Activated CD8-positive, alpha-beta T cell treated with anti-CD3 and anti-CD28 coated beads for 36 hours (primary cell): ENCODE results near the gene PEX7. TPM values are rescaled to one million over a fixed set of nuclear protein-coding genes. Genes with fewer than 3 reads are reported as not detected.
"Not testable (repeated sequence)": the region's sequence is repeated elsewhere in the genome, so short reads cannot be mapped to it uniquely, and the experiment has no call there.

Experiments used
- ATAC-seq: fragments of 200-7000 bp; cut with Tn5 transposase; one replicate; pipeline ENCODE4 v1.10.0; 2021; ENCODE audit warnings: mild to moderate bottlenecking, moderate library complexity
- CTCF ChIA-PET: fragments of 350-600 bp; sonication (Branson Sonifier 250); formaldehyde crosslinking; loops from one replicate; lab custom pipeline; 2021; ENCODE audit warnings: antibody characterized with exemption; lab: Charles Lee
- POLR2A ChIA-PET: fragments of 350-600 bp; sonication (Branson Sonifier 250); formaldehyde crosslinking; loops from one replicate; lab custom pipeline; 2021; ENCODE audit warnings: antibody characterized with exemption; lab: Charles Lee
- DNase-seq: peaks from one replicate; pipeline ENCODE4 v3.0.0-alpha.2; 2020
- H3K27ac Mint-ChIP-seq: one replicate; pipeline ENCODE4 v1.8.0; 2021; ENCODE audit warnings: mild to moderate bottlenecking, mixed read lengths
- H3K27me3 Mint-ChIP-seq: one replicate; pipeline ENCODE4 v1.8.0; 2021; ENCODE audit warnings: mixed read lengths
- H3K36me3 Mint-ChIP-seq: one replicate; pipeline ENCODE4 v1.8.0; 2021; ENCODE audit warnings: low read depth, mixed read lengths
- H3K4me1 Mint-ChIP-seq: one replicate; pipeline ENCODE4 v1.8.0; 2021; ENCODE audit warnings: low read depth, mixed read lengths
- H3K4me3 Mint-ChIP-seq: one replicate; pipeline ENCODE4 v1.8.0; 2021; ENCODE audit warnings: mild to moderate bottlenecking, moderate library complexity, mixed read lengths
- H3K9me3 Mint-ChIP-seq: one replicate; pipeline ENCODE4 v1.8.0; 2021; ENCODE audit warnings: mixed read lengths
- intact Hi-C: fragments of 100-400 bp; cut with micrococcal nuclease; formaldehyde crosslinking; loops from one replicate; pipeline ENCODE4 v1.10.0; 2022
- total RNA-seq, 2 experiments: library from RNA; stranded (reverse); gene quantifications; one replicate each; pipeline ENCODE4 v1.2.3, GENCODE V29; 2021
- TF ChIP-seq, protein P1 (sequence below): fragments of 200-600 bp; IDR thresholded peaks from one replicate; pipeline ENCODE4 v1.8.0; 2022; ENCODE audit warnings: antibody characterized with exemption, mild to moderate bottlenecking

The PEX7 gene
- total RNA-seq, 2 experiments from 2014 or later: 4.5 to 6.0 TPM

DNA sequence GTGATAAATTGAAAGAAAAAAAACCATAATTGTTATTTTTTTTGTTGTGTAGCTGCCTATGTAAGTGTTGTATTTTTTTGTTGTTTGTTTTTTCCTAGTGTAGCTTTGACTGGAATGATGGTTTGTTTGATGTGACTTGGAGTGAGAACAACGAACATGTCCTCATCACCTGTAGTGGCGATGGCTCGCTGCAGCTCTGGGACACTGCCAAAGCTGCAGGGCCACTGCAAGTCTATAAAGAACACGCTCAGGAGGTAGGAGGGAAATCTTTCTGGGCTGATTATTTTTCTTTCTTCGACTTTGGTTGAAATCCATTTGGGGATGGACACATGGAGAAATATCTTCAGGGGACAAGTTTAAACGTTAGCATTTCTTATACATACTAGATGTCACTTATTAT lies 3.8 kb downstream of the PEX7 start:
- Mint-ChIP-seq H3K27me3 (no peaks in the 10 kb centered on the region), H3K4me1 (peaks cover 25% of the 10 kb centered on the region), H3K4me3 (no peak overlapping the region), H3K9me3 (peaks cover 6% of the 10 kb centered on the region), H3K36me3 (peaks cover 45% of the 10 kb centered on the region), H3K27ac (no peak overlapping the region)
- TF ChIP-seq, protein P1, sequence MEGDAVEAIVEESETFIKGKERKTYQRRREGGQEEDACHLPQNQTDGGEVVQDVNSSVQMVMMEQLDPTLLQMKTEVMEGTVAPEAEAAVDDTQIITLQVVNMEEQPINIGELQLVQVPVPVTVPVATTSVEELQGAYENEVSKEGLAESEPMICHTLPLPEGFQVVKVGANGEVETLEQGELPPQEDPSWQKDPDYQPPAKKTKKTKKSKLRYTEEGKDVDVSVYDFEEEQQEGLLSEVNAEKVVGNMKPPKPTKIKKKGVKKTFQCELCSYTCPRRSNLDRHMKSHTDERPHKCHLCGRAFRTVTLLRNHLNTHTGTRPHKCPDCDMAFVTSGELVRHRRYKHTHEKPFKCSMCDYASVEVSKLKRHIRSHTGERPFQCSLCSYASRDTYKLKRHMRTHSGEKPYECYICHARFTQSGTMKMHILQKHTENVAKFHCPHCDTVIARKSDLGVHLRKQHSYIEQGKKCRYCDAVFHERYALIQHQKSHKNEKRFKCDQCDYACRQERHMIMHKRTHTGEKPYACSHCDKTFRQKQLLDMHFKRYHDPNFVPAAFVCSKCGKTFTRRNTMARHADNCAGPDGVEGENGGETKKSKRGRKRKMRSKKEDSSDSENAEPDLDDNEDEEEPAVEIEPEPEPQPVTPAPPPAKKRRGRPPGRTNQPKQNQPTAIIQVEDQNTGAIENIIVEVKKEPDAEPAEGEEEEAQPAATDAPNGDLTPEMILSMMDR: no peak
- CTCF ChIA-PET: interaction anchor here (0.9 to 1.4 kb wide), 5 partner anchors 12 to 187 kb away, joined by 3 read pairs; partner anchors contain the start of genes MAP3K5 and SLC35D3
- POLR2A ChIA-PET: no interaction called here
- ATAC-seq: no peak
- DNase-seq: no peak
- intact Hi-C loops: no loop called here

DNA sequence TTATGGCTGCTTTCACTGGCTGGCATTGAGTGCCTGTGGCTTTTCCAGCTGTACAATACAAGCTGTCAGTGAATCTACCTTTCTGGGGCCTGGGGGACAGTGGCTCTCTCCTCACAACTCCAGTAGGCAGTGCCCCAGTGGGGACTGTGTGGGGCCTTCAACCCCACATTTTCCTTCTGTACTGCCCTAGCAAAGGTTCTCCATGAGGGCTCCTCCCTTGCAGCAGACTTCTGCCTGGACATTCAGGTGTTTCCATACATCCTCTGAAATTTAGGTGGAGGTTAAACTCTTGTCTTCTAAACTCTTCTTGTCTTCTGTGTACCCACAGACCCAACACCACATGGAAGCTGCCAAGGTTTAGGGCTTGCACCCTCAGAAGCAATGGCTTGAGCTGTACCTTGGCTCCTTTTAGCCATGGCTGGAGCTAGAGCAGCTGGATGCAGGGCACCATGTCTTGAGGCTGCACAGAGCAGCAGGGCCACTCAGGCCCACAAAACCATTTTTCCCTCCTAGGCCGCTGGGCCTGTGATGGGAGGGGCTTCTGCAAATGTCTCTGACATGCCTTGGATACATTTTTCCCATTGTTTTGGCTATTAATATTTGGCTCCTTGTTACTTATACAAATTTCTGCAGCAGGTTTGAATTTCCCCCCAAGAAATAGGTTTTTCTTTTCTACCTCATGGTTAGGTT lies 9.6 kb downstream of the PEX7 start:
- ChIA-PET POLR2A (no interaction called here), CTCF (interaction anchor here (1.7 kb wide), 1 partner anchor 14 kb away, joined by 7 read pairs; no protein-coding TSS in a partner anchor)
- intact Hi-C loops: no loop called here
- Mint-ChIP-seq H3K36me3 (peaks cover 45% of the 10 kb centered on the region), H3K9me3 (peaks cover 20% of the 10 kb centered on the region), H3K27me3 (no peaks in the 10 kb centered on the region), H3K27ac (no peak overlapping the region), H3K4me3 (no peak overlapping the region), H3K4me1 (peaks cover 3% of the 10 kb centered on the region)
- TF ChIP-seq, protein P1: no peak
- ATAC-seq (no peak), DNase-seq (no peak)

DNA sequence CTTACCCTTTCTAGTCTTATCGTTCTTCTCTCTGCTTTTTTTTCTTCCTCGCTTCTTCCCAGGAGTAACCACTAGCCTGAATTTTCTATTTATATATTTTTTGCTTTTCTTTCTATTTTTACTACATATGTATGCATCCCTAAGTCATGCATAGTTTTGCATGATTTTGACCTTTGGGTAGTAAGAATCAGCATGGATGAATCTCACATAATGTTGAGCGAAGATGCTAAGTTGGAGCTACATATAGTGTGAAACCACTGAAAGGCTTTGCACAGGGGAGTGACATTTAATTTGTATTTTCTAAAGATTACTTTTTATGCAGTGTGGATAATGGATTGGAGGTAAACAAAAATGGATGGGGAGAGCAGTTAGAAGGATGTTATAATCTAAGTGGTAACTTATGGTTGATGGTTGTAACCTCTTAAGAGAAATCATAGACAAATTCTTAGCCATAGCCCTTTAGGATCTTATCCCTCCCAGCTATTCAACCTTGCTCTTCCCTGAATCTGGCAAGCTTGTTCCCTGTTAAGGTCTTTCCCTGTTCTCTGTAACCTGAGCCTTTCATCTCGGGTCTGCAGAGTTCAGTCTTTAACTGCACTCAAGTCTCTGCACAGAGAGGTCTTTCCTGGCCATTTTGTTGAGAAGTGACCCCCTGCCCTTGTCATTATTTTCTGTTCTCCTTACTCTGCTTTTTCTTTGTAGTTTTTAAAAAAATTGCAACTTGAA lies 18.0 kb downstream of the PEX7 start:
- H3K4me1 Mint-ChIP-seq: peaks cover 2% of the 10 kb centered on the region
- no peaks in the 10 kb centered on the region for H3K36me3 Mint-ChIP-seq
- TF ChIP-seq, protein P1: no peak
- CTCF ChIA-PET: no interaction called here
- no peaks in the 10 kb centered on the region for H3K27me3 Mint-ChIP-seq
- no peaks in the 10 kb centered on the region for H3K9me3 Mint-ChIP-seq
- no peak overlapping the region for H3K27ac Mint-ChIP-seq
- POLR2A ChIA-PET: no interaction called here
- DNase-seq (no peak), ATAC-seq (no peak)
- no peak overlapping the region for H3K4me3 Mint-ChIP-seq
- intact Hi-C loops: no loop called here

DNA sequence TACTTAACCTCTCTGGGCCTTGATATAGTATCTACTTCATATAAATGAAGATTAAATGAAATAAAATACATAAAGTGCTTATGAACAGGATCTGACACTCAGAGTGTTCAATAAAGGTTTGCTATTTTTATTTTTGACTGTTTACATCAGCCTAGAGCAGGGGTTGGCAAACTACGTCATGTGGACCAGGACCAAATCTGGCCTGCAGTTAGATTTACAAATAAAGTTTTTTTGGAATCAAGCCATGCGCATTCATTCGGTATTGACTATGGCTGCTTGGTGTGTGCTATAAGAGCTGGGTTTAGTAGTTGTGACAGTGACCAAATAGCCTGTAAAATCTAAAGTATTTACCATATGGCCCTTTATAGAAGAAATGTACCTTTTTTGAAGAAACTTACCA lies 20.8 kb downstream of the PEX7 start:
- intact Hi-C loops: no loop called here
- TF ChIP-seq, protein P1: no peak
- peaks cover 4% of the 10 kb centered on the region for H3K9me3 Mint-ChIP-seq
- ATAC-seq (no peak), DNase-seq (no peak)
- H3K4me3 Mint-ChIP-seq: no peak overlapping the region
- ChIA-PET CTCF (interaction anchor here (0.7 to 2.5 kb wide), 4 partner anchors 10 to 21 kb away, joined by 3 to 10 read pairs (median 3); no protein-coding TSS in a partner anchor), POLR2A (no interaction called here)
- peaks cover 2% of the 10 kb centered on the region for H3K4me1 Mint-ChIP-seq
- H3K27me3 Mint-ChIP-seq: no peaks in the 10 kb centered on the region
- H3K27ac Mint-ChIP-seq: no peak overlapping the region
- peaks cover 15% of the 10 kb centered on the region for H3K36me3 Mint-ChIP-seq

DNA sequence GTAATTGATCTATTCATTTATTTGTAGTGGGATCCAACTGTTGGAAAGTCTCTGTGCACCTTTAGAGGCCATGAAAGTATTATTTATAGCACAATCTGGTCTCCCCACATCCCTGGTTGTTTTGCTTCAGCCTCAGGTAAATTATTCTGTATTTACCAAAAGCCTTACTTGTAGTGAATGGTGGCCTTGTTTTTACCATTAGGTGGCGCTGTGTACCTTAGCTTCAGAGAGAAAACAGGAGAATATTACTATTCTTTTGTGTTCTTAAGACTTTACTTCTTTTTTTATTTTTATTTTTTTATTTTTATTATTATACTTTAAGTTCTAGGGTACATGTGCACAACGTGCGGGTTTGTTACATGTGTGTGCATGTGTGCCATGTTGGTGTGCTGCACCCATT lies 23.7 kb downstream of the PEX7 start:
- POLR2A ChIA-PET: no interaction called here
- intact Hi-C loops: no loop called here
- no peak overlapping the region for H3K4me3 Mint-ChIP-seq
- H3K27ac Mint-ChIP-seq: no peak overlapping the region
- peaks cover 10% of the 10 kb centered on the region for H3K9me3 Mint-ChIP-seq
- TF ChIP-seq, protein P1: peak; percentile 74
- peaks cover 38% of the 10 kb centered on the region for H3K36me3 Mint-ChIP-seq
- CTCF ChIA-PET: interaction anchor here (0.7 to 1.9 kb wide), 15 partner anchors 10 to 231 kb away, joined by 3 to 7 read pairs (median 3); partner anchors contain the start of gene PEX7
- H3K4me1 Mint-ChIP-seq: peaks cover 2% of the 10 kb centered on the region
- H3K27me3 Mint-ChIP-seq: no peaks in the 10 kb centered on the region
- peak; percentile 63 for DNase-seq
- no peak for ATAC-seq

DNA sequence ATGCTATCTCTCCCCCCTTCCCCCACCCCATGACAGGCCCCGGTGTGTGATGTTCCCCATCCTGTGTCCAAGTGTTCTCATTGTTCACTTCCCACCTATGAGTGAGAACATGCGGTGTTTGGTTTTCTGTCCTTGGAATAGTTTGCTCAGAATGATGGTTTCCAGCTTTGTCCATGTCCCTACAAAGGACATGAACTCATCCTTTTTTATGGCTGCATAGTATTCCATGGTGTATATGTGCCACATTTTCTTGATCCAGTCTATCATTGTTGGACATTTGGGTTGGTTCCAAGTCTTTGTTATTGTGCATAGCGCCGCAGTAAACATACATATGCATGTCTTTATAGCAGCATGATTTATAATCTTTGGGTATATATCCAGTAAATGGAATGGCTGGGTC lies 24.1 kb downstream of the PEX7 start:
- H3K4me1 Mint-ChIP-seq, H3K9me3 Mint-ChIP-seq, H3K27me3 Mint-ChIP-seq, POLR2A ChIA-PET, DNase-seq, H3K27ac Mint-ChIP-seq, ATAC-seq, intact Hi-C loops, H3K4me3 Mint-ChIP-seq: not testable (repeated sequence)
- CTCF ChIA-PET: interaction anchor here (0.7 to 1.9 kb wide), 8 partner anchors 11 to 50 kb away, joined by 3 to 7 read pairs (median 4); no protein-coding TSS in a partner anchor
- peaks cover 38% of the 10 kb centered on the region for H3K36me3 Mint-ChIP-seq

DNA sequence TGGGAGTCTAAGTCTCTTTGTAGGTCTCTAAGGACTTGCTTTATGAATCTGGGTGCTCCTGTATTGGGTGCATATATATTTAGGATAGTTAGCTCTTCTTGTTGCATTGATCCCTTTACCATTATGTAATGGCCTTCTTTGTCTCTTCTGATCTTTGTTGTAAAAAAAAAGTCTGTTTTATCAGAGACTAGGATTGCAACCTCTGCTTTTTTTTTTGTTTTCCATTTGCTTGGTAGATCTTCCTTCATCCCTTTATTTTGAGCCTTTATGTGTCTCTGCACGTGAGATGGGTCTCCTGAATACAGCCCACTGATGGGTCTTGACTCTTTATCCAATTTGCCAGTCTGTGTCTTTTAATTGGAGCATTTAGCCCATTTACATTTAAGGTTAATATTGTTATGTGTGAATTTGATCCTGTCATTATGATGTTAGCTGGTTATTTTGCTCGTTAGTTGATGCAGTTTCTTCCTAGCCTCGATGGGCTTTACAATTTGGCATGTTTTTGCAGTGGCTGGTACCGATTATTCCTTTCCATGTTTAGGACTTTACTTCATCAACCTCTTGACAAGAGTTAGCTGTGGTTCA lies 27.7 kb downstream of the PEX7 start:
- DNase-seq, H3K4me1 Mint-ChIP-seq, ATAC-seq, H3K4me3 Mint-ChIP-seq, CTCF ChIA-PET, intact Hi-C loops, H3K27ac Mint-ChIP-seq, H3K27me3 Mint-ChIP-seq: not testable (repeated sequence)
- H3K36me3 Mint-ChIP-seq: peaks cover 46% of the 10 kb centered on the region
- POLR2A ChIA-PET: interaction anchor here (0.6 kb wide), 1 partner anchor 525 kb away, joined by 3 read pairs; no protein-coding TSS in a partner anchor
- peaks cover 13% of the 10 kb centered on the region for H3K9me3 Mint-ChIP-seq
